Small intestine (tissue), 7 donors: ENCODE results near the gene TINAGL1. TPM values are rescaled to one million over a fixed set of nuclear protein-coding genes. Genes with fewer than 3 reads are reported as not detected.

Experiments
- DNase-seq, 2 donors: peaks; one replicate each; pipeline versions ENCODE4 v3.0.0 to v3.0.0-alpha.2; 2013
- FAIRE-seq: peaks from 2 replicates; lab custom pipeline; 2012; peaks lifted over from hg19 to GRCh38; lab: Jason Lieb, UNC
- H3K27ac ChIP-seq, 3 donors: one replicate each; pipeline ENCODE4 v1.5.1; 2013; ENCODE audit warnings: low read length in 2 of 3, mild to moderate bottlenecking in 2 of 3, control low read depth in 1 of 3, inconsistent platforms in 1 of 3, low read depth in 1 of 3, moderate library complexity in 1 of 3
- H3K27me3 ChIP-seq, 3 donors: one replicate each; pipeline ENCODE4 v1.6.1; 2013; ENCODE audit warnings: low read length in 3 of 3, inconsistent platforms in 1 of 3; ENCODE audit not compliant: control insufficient read depth in 3 of 3, insufficient read depth in 3 of 3
- H3K36me3 ChIP-seq, 3 donors: one replicate each; pipeline ENCODE4 v1.6.1; 2013; ENCODE audit warnings: low read length in 3 of 3, inconsistent platforms in 1 of 3, low read depth in 1 of 3, mild to moderate bottlenecking in 1 of 3, moderate library complexity in 1 of 3; ENCODE audit not compliant: control insufficient read depth in 3 of 3, insufficient read depth in 2 of 3
- H3K4me1 ChIP-seq, 3 donors: one replicate each; pipeline ENCODE4 v1.6.1; 2013; ENCODE audit warnings: low read length in 2 of 3, inconsistent platforms in 1 of 3, low read depth in 1 of 3, mild to moderate bottlenecking in 1 of 3, moderate library complexity in 1 of 3; ENCODE audit not compliant: control insufficient read depth in 3 of 3, insufficient read depth in 2 of 3
- H3K4me3 ChIP-seq, 3 donors: one replicate each; pipeline ENCODE4 v1.5.1; 2013; ENCODE audit warnings: low read length in 3 of 3, control low read depth in 1 of 3, inconsistent platforms in 1 of 3, low read depth in 1 of 3, mild to moderate bottlenecking in 1 of 3, moderate library complexity in 1 of 3
- H3K9me3 ChIP-seq, 2 donors: one replicate each; pipeline ENCODE4 v1.6.1; 2013; ENCODE audit warnings: low read depth in 1 of 2, low read length in 1 of 2; ENCODE audit not compliant: control insufficient read depth in 2 of 2, insufficient read depth in 1 of 2
- WGBS, 3 donors: extraction: QIAGEN DNeasy Blood & Tissue Kit; methylation state at CpG; one replicate each; pipeline ENCODE4 v1.1.7; 2013; 5-methylcytosine and 5-hydroxymethylcytosine counted together
- polyA plus RNA-seq, 4 donors: library from polyadenylated mRNA; stranded (reverse) in 3 of 4; unstranded in 1 of 4; fragments of 200-250 nt in 3 of 4; fragments of 120-200 nt in 1 of 4; gene quantifications; one replicate each; pipeline versions ENCODE4 v1.2.1 to v1.2.3, GENCODE V29; 2013
- donor health status: healthy with polysubstance abuse.
- donor health status: control.
- donor health status: control.
- donor health status: Bipolar disorder and iron deficiency.
- donor health status: healthy.

TINAGL1 gene
- polyA plus RNA-seq, 4 donors = 18.4 to 92.3 (median 39.7) TPM

- H3K4me3 ChIP-seq = no peak overlapping the region
- WGBS, 3 donors = 81 to 91% (median 83%) methylated on average over 4 of the region's 4 CpGs
- H3K27ac ChIP-seq = no peak overlapping the region
- no peaks in the 10 kb centered on the region for H3K36me3 ChIP-seq
- no peaks in the 10 kb centered on the region for H3K4me1 ChIP-seq
- H3K27me3 ChIP-seq = no peaks in the 10 kb centered on the region
- H3K9me3 ChIP-seq = no peaks in the 10 kb centered on the region
- DNase-seq (no peak), FAIRE-seq (no peak)
Measured at GRCh38 chr1:31605908-31606427, 29.7 kb downstream of the TINAGL1 start.

DNA sequence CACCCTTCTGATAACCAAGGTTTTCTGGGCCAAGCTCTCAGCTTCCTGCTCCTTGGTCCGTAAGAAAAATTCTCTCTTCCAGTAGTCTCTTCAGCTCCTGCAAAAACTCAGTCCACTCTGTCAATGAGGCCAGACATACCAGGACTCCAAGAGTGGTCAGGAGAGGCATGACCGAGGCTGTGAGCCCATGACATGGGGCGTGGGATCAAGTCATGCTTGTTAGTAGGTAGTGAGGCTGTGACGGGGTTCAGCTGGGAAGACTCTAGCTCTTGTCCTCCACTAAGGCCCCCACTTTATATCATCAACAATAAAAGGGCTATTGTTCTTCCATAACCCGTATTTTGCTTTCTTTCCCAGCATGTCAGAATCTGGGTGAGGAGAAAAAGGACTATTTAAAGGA is 31.0 kb downstream of the TINAGL1 start:
- FAIRE-seq (no peak), DNase-seq (no peak)
- H3K27me3 ChIP-seq = no peaks in the 10 kb centered on the region
- no peaks in the 10 kb centered on the region for H3K9me3 ChIP-seq
- WGBS, 3 donors = 89 to 90% (median 90%) methylated on average over 5 of the region's 5 CpGs
- H3K36me3 ChIP-seq = no peaks in the 10 kb centered on the region
- no peaks in the 10 kb centered on the region for H3K4me1 ChIP-seq
- H3K27ac ChIP-seq = no peak overlapping the region
- no peak overlapping the region for H3K4me3 ChIP-seq

DNA sequence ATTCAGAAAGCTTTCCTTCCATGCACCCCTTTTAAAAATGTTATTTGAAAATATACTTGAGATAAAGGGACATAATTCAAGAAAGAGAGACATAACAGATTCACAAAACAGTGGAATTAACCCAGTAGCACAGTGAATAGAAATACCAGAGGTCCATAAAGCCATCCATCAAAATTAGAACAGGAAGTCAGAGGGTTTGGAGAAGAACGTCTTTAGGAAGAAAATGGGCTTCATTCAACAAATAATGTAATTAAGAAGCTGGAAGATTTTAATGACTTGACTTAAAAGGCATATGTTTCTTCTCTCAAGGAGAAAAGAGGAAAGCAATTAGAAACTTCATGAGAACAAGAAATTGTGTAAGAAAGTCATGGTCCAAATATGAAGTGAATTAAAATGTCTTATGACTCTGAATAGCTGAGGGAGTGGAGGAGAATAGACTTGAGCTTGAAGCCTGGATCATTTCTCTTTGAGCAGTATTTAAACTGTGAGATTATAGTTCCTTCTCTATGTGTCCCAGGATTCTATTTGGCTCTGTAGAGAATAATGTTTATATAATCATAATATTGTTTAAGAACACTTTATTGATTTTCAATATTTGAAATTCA is 33.3 kb downstream of the TINAGL1 start:
- 31 to 53% (median 32%) methylated on average over 1 of the region's 1 CpG for WGBS, 3 donors
- FAIRE-seq = no peak
- no peaks in the 10 kb centered on the region for H3K27me3 ChIP-seq
- H3K27ac ChIP-seq = no peak overlapping the region
- H3K9me3 ChIP-seq = no peaks in the 10 kb centered on the region
- no peak for DNase-seq
- no peak overlapping the region for H3K4me3 ChIP-seq
- H3K36me3 ChIP-seq = no peaks in the 10 kb centered on the region
- no peaks in the 10 kb centered on the region for H3K4me1 ChIP-seq

DNA sequence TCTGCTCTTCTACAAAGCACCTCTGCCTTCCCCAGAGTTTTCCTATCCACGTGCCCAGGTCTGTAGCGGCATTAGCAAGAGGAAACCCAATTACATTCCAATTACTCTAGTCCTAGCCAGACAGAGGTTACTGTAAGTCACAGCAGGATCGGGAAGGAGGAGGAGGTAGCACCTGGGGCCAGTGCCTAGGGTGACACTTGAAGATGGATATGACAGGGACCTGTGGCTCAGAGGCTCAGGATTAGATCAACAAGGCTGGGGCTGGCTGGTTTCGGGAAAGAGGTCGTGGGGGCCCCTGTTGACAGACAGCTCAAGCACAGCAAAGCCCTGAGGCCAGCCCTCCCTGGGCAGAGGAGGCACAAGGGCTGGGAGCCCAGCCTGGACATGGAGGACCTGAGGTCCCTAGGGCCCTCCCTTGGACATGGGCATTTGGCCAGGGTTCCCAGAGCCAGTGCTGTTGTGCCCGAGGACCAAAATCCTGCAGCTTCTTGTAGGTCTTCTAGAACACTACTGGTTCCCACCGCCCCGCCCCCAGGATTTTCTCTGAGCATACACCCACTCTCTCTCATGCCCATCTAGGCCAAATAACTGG is 38.2 kb downstream of the TINAGL1 start:
- DNase-seq (no peak), FAIRE-seq (no peak)
- no peaks in the 10 kb centered on the region for H3K36me3 ChIP-seq
- WGBS, 3 donors = 79 to 90% (median 89%) methylated on average over 8 of the region's 8 CpGs
- no peak overlapping the region for H3K27ac ChIP-seq
- peaks cover 0 to 13% (median 3%) of the 10 kb centered on the region in 3 donors for H3K27me3 ChIP-seq
- peaks cover 2 to 8% (median 4%) of the 10 kb centered on the region in 3 donors for H3K4me1 ChIP-seq
- H3K4me3 ChIP-seq = no peak overlapping the region
- no peaks in the 10 kb centered on the region for H3K9me3 ChIP-seq

GRCh38 chr1:31615414-31615813 is 39.1 kb downstream of the TINAGL1 start:
- H3K9me3 ChIP-seq = no peaks in the 10 kb centered on the region
- no peak overlapping the region for H3K27ac ChIP-seq
- no peaks in the 10 kb centered on the region for H3K36me3 ChIP-seq
- no peak overlapping the region for H3K4me3 ChIP-seq
- FAIRE-seq = no peak
- WGBS, 3 donors = 88 to 91% (median 90%) methylated on average over 6 of the region's 6 CpGs
- peaks cover 2 to 8% (median 4%) of the 10 kb centered on the region in 3 donors for H3K4me1 ChIP-seq
- peaks cover 0 to 13% (median 3%) of the 10 kb centered on the region in 3 donors for H3K27me3 ChIP-seq
- no peak for DNase-seq

GRCh38 chr1:31615939-31616338 is 39.6 kb downstream of the TINAGL1 start:
- no peak overlapping the region for H3K4me3 ChIP-seq
- FAIRE-seq = no peak
- no peaks in the 10 kb centered on the region for H3K9me3 ChIP-seq
- peaks cover 0 to 13% (median 3%) of the 10 kb centered on the region in 3 donors for H3K27me3 ChIP-seq
- H3K4me1 ChIP-seq = peaks cover 2 to 8% (median 4%) of the 10 kb centered on the region in 3 donors
- H3K27ac ChIP-seq = no peak overlapping the region
- no peaks in the 10 kb centered on the region for H3K36me3 ChIP-seq
- WGBS, 3 donors = 68 to 81% (median 73%) methylated on average over 2 of the region's 2 CpGs
- no peak for DNase-seq

DNA sequence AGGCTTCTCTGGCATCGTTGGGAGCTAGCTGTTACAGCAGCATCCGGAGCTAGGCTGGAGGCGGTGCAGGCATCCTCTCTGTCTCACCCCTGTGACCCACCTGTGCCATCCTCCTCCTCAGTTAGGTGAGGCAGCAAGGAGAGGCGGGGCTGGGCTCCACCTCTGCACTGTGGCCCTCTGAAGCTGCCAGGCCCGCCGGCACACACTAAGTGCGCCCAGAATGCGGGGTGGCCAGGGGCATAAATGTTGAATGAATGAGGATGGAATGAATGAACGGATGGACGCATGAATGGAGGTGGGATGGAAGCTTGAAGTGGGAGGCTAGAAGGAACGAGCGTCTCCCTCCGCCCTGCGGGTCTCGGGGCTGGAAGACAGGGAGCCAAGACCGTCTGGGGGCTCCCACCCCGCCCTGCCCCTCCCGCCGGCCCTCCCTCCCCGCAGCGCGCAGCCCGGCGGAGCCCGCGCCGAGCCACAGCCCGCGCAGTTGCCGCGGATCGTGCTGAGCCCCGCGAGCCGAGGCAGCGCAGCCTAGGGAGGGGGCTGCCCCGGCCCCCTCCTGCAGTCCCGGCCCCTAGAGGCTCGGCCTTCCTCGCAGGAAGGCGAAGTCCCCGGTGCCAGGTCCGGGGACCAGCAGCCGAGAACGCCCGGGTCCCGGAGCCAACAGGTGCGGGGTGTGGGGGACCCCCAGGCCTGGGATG is 41.1 kb downstream of the TINAGL1 start, which contains the start of gene HCRTR1:
Gene HCRTR1 (plus strand): TSS at position 472 of the 698 bp plus-strand sequence. CDS start 1,504 bp downstream, outside the sequence.
- Histone ChIP-seq H3K9me3 (no peaks in the 10 kb centered on the region), H3K36me3 (no peaks in the 10 kb centered on the region), H3K27ac (no peak within 1 kb of the TSS), H3K4me1 (peaks cover 2 to 8% (median 4%) of the 10 kb centered on the region in 3 donors), H3K27me3 (peaks cover 0 to 13% (median 3%) of the 10 kb centered on the region in 3 donors), H3K4me3 (peak within 1 kb of the TSS in 2 of 3 donors; percentile 37 to 50)
- FAIRE-seq (no peak), DNase-seq (peak in 1 of 2 donors; percentile 21)
- WGBS, 3 donors = 6 to 10% (median 8%) methylated on average over 20 to 48 of the region's 48 CpGs
